H1 (cell line): Measurements from ENCODE around the gene KRTAP12-2. TPM values are rescaled to one million over a fixed set of nuclear protein-coding genes. Genes with fewer than 3 reads are reported as not detected.

ENCODE experiments used
- CTCF ChIA-PET: fragments of 300-600 bp; sonication (Branson Sonifier 250); formaldehyde crosslinking; loops from one replicate; lab custom pipeline; 2021; ENCODE audit not compliant: partially characterized antibody; lab: Charles Lee
- POLR2A ChIA-PET: fragments of 300-600 bp; sonication (Branson Sonifier 250); formaldehyde crosslinking; loops from one replicate; lab custom pipeline; 2021; ENCODE audit warnings: inconsistent platforms; ENCODE audit not compliant: partially characterized antibody; lab: Charles Lee
- DNase-seq, 2 experiments: peaks; one replicate each; pipeline versions ENCODE4 v3.0.0 to v3.0.0-alpha.2; 2010 to 2022; ENCODE audit warnings: low spot score in 2 of 2, low read depth in 1 of 2, mixed read lengths in 1 of 2
- FAIRE-seq: peaks from 2 replicates; lab custom pipeline; 2011; peaks lifted over from hg19 to GRCh38; lab: Jason Lieb, UNC
- H2AFZ ChIP-seq: 2 replicates; pipeline ENCODE4 v1.8.1; 2012; ENCODE audit warnings: low read length, inconsistent platforms
- H2AK5ac ChIP-seq: 2 replicates; pipeline ENCODE4 v1.6.1; 2013; ENCODE audit warnings: low read depth, low read length
- H2BK120ac ChIP-seq: replicated peaks from 2 replicates; pipeline ENCODE3; 2013; ENCODE audit warnings: low read depth, low read length, inconsistent platforms
- H2BK12ac ChIP-seq: 2 replicates; pipeline ENCODE4 v1.6.1; 2013; ENCODE audit warnings: low read depth, low read length
- H2BK15ac ChIP-seq: 2 replicates; pipeline ENCODE4 v1.6.1; 2013; ENCODE audit warnings: low read length
- H2BK20ac ChIP-seq: 2 replicates; pipeline ENCODE4 v1.6.1; 2013; ENCODE audit warnings: low read length
- H2BK5ac ChIP-seq: 2 replicates; pipeline ENCODE4 v1.6.1; 2013; ENCODE audit warnings: low read depth, low read length
- H3K14ac ChIP-seq: 2 replicates; pipeline ENCODE4 v1.6.1; 2013; ENCODE audit warnings: inconsistent platforms; ENCODE audit not compliant: insufficient read length
- H3K18ac ChIP-seq: 2 replicates; pipeline ENCODE4 v1.6.1; 2013; ENCODE audit warnings: low read length; ENCODE audit errors: extremely low read depth
- H3K23ac ChIP-seq: 2 replicates; pipeline ENCODE4 v1.6.1; 2013; ENCODE audit warnings: inconsistent platforms; ENCODE audit not compliant: insufficient read length
- H3K23me2 ChIP-seq: 2 replicates; pipeline ENCODE4 v1.6.1; 2013; ENCODE audit warnings: low read depth, low read length
- H3K27ac ChIP-seq: 2 replicates; pipeline ENCODE4 v1.6.1; 2011; ENCODE audit warnings: low read depth, low read length, inconsistent platforms
- H3K27me3 ChIP-seq, 4 experiments: replicated peaks in 1 of 4; 1 replicate in 1 of 4; 2 replicates in 3 of 4; pipeline versions ENCODE4 v1.6.1 to v1.8.1; 2011 to 2013; ENCODE audit warnings: low read length in 3 of 4, mild to moderate bottlenecking in 3 of 4, inconsistent platforms in 2 of 4, mixed read lengths in 2 of 4, moderate library complexity in 1 of 4; ENCODE audit not compliant: control insufficient read depth in 3 of 4, insufficient read depth in 3 of 4; ENCODE audit errors: extremely low read depth in 1 of 4
- H3K36me3 ChIP-seq, 4 experiments: 2 replicates each; pipeline versions ENCODE4 v1.6.1 to v1.8.1; 2011 to 2013; ENCODE audit warnings: mild to moderate bottlenecking in 4 of 4, low read length in 3 of 4, moderate library complexity in 2 of 4, control low read depth in 1 of 4, inconsistent platforms in 1 of 4; ENCODE audit not compliant: insufficient read depth in 4 of 4, control insufficient read depth in 2 of 4
- H3K4ac ChIP-seq: replicated peaks from 2 replicates; pipeline ENCODE3; 2013; ENCODE audit warnings: low read length, low read depth, mixed read lengths, inconsistent platforms; ENCODE audit not compliant: insufficient read length
- H3K4me1 ChIP-seq, 4 experiments: replicated peaks in 1 of 4; 1 replicate in 1 of 4; 2 replicates in 3 of 4; pipeline versions ENCODE4 v1.6.1 to v1.8.1; 2011 to 2013; ENCODE audit warnings: low read length in 3 of 4, inconsistent platforms in 2 of 4, mixed read lengths in 1 of 4; ENCODE audit not compliant: insufficient read depth in 4 of 4, control insufficient read depth in 3 of 4
- H3K4me2 ChIP-seq, 2 experiments: 2 replicates each; pipeline versions ENCODE4 v1.6.1 to v1.8.1; 2011 to 2013; ENCODE audit warnings: low read depth in 2 of 2, low read length in 2 of 2, control low read depth in 1 of 2, inconsistent platforms in 1 of 2, mild to moderate bottlenecking in 1 of 2; ENCODE audit not compliant: insufficient read depth in 1 of 2
- H3K4me3 ChIP-seq, 4 experiments: fragments of 200-600, 300-600 bp in 1 of 4; sonication (generic), shearing (Covaris generic), sonication (Bioruptor Twin) in 1 of 4; 2 replicates each; pipeline versions ENCODE4 v1.5.1 to v1.8.1; 2011 to 2016; ENCODE audit warnings: low read length in 4 of 4, low read depth in 3 of 4, control low read depth in 2 of 4, inconsistent platforms in 2 of 4, mild to moderate bottlenecking in 2 of 4, mixed read lengths in 1 of 4, moderate library complexity in 1 of 4; ENCODE audit not compliant: insufficient read depth in 2 of 4; ENCODE audit errors: extremely low read depth in 1 of 4
- H3K56ac ChIP-seq: replicated peaks from 2 replicates; pipeline ENCODE3; 2013; ENCODE audit warnings: low read depth, mild to moderate bottlenecking, mixed read lengths, low read length, inconsistent platforms; ENCODE audit not compliant: insufficient read length
- H3K79me1 ChIP-seq: 2 replicates; pipeline ENCODE4 v1.6.1; 2013; ENCODE audit warnings: low read depth, low read length, control low read depth
- H3K79me2 ChIP-seq, 2 experiments: 2 replicates each; pipeline versions ENCODE4 v1.6.1 to v1.8.1; 2012 to 2013; ENCODE audit warnings: low read length in 2 of 2, mild to moderate bottlenecking in 2 of 2, inconsistent platforms in 1 of 2; ENCODE audit not compliant: insufficient read depth in 2 of 2, control insufficient read depth in 1 of 2
- H3K9ac ChIP-seq, 4 experiments: replicated peaks in 1 of 4; 1 replicate in 1 of 4; 2 replicates in 3 of 4; pipeline versions ENCODE4 v1.6.1 to v1.8.1; 2011 to 2013; ENCODE audit warnings: low read depth in 3 of 4, low read length in 3 of 4, control low read depth in 2 of 4, mild to moderate bottlenecking in 2 of 4, moderate library complexity in 2 of 4, inconsistent platforms in 1 of 4; ENCODE audit errors: extremely low read depth in 1 of 4
- H3K9me3 ChIP-seq, 2 experiments: 2 replicates each; pipeline versions ENCODE4 v1.6.1 to v1.8.1; 2012 to 2013; ENCODE audit warnings: mild to moderate bottlenecking in 2 of 2, moderate library complexity in 2 of 2, control low read depth in 1 of 2, inconsistent platforms in 1 of 2, low read depth in 1 of 2, low read length in 1 of 2, mixed read lengths in 1 of 2; ENCODE audit not compliant: insufficient read depth in 2 of 2
- H4K20me1 ChIP-seq, 2 experiments: replicated peaks in 1 of 2; 2 replicates each; pipeline versions ENCODE3 to v1.8.1; 2011 to 2013; ENCODE audit warnings: inconsistent platforms in 2 of 2, low read length in 2 of 2, mild to moderate bottlenecking in 1 of 2; ENCODE audit not compliant: insufficient read depth in 2 of 2, control insufficient read depth in 1 of 2
- H4K5ac ChIP-seq: 2 replicates; pipeline ENCODE4 v1.6.1; 2013; ENCODE audit warnings: low read length, low read depth, mixed read lengths, inconsistent platforms; ENCODE audit not compliant: insufficient read length
- H4K8ac ChIP-seq: 2 replicates; pipeline ENCODE4 v1.8.0; 2013; ENCODE audit warnings: mild to moderate bottlenecking, moderate library complexity, low read length, inconsistent platforms; ENCODE audit not compliant: insufficient read depth; ENCODE audit errors: extremely low read depth
- H4K91ac ChIP-seq: replicated peaks from 2 replicates; pipeline ENCODE3; 2013; ENCODE audit warnings: low read length, mixed read lengths, inconsistent platforms; ENCODE audit not compliant: insufficient read length
- EGR1 ChIP-seq: IDR thresholded peaks from 2 replicates; pipeline ENCODE4 v1.6.1; 2011; ENCODE audit warnings: low read depth, low read length, borderline replicate concordance
- HDAC6 ChIP-seq: IDR thresholded peaks from one replicate; pipeline ENCODE4 v1.7.1; 2012; ENCODE audit warnings: low read depth, mild to moderate bottlenecking, inconsistent platforms, low read length, moderate library complexity
- JUN ChIP-seq: IDR thresholded peaks from 2 replicates; pipeline ENCODE4 v1.6.1; 2011; ENCODE audit warnings: low read depth, mild to moderate bottlenecking, improper control_type of control experiment, low read length
- POLR2A ChIP-seq, 2 experiments: IDR thresholded peaks; 1 replicate in 1 of 2; 2 replicates in 1 of 2; pipeline ENCODE4 v1.6.1; 2011; ENCODE audit warnings: low read depth in 2 of 2, low read length in 2 of 2, mild to moderate bottlenecking in 2 of 2; ENCODE audit errors: control extremely low read depth in 1 of 2
- POU5F1 ChIP-seq: IDR thresholded peaks from 2 replicates; pipeline ENCODE4 v1.6.1; 2011; ENCODE audit warnings: low read depth, mild to moderate bottlenecking, low read length, moderate library complexity
- RFX5 ChIP-seq: IDR thresholded peaks from 2 replicates; pipeline ENCODE4 v1.6.1; 2011; ENCODE audit warnings: low read depth, low read length, improper control_type of control experiment, borderline replicate concordance
- SAP30 ChIP-seq: fragments of 300-600 bp; sonication (generic); IDR thresholded peaks from 2 replicates; pipeline ENCODE4 v1.7.1; 2012; ENCODE audit warnings: low read length, moderate library complexity, mild to moderate bottlenecking, inconsistent platforms; ENCODE audit not compliant: insufficient read depth, insufficient replicate concordance
- SP1 ChIP-seq: IDR thresholded peaks from 2 replicates; pipeline ENCODE4 v1.6.1; 2011; ENCODE audit warnings: low read depth, low read length
- TAF7 ChIP-seq: optimal IDR thresholded peaks from 2 replicates; pipeline ENCODE3; 2011; ENCODE audit warnings: low read depth, mild to moderate bottlenecking, inconsistent platforms, low read length, moderate library complexity, borderline replicate concordance
- WGBS, 2 experiments: shearing (Covaris generic) in 1 of 2; methylation state at CpG; one replicate each; pipeline versions ENCODE4 v1.1.6 to v1.1.7; 2013 to 2015; ENCODE audit warnings: low lambda C conversion rate in 2 of 2, mixed read lengths in 2 of 2, inconsistent platforms in 1 of 2, low coverage in 1 of 2, missing lambda C conversion rate in 1 of 2; ENCODE audit not compliant: insufficient replicate concordance in 2 of 2, insufficient coverage in 1 of 2, insufficient read length in 1 of 2; ENCODE audit errors: extremely low coverage in 1 of 2, missing lambda C conversion rate in 1 of 2; 5-methylcytosine and 5-hydroxymethylcytosine counted together
- polyA plus RNA-seq, 7 experiments: library from polyadenylated mRNA; depleted of rRNA in 3 of 7; stranded (reverse) in 5 of 7; unstranded in 2 of 7; fragments of >200 nt in 5 of 7; fragments of 200-250 nt in 2 of 7; gene quantifications; 1 replicate in 5 of 7; 2 replicates in 1 of 7; 4 replicates in 1 of 7; pipeline versions ENCODE4 v1.2.1 to v1.2.3, GENCODE V29; 2011 to 2013; ENCODE audit warnings: missing spikeins in 2 of 7, mixed read lengths in 2 of 7
- total RNA-seq: library from RNA; stranded (reverse); fragmentation: NEBNext Ultra II Directional; extraction: Animal tissue kit (Norgen Biotek cat#: 25700); gene quantifications from 2 replicates; pipeline ENCODE4 v1.2.1, GENCODE V29; 2021

KRTAP12-2 gene
- total and polyA plus RNA-seq, 2 of the 8 experiments (the other 6 are each of a cell fraction or from before 2014, with no cell fraction given) = 0.50 TPM; not detected in 1

GRCh38 chr21:44625756-44626155 is 41.0 kb downstream of the KRTAP12-2 start:
- no peaks in the 10 kb centered on the region for H3K79me2 ChIP-seq
- no peak overlapping the region for H2BK12ac ChIP-seq
- no peaks in the 10 kb centered on the region for H4K20me1 ChIP-seq
- H2BK120ac ChIP-seq = no peak overlapping the region
- H3K4me3 ChIP-seq = no peak overlapping the region
- 90% methylated on average over 7 of the region's 7 CpGs; no CpG with 5 or more reads in 1 of the 2 experiments for WGBS, 2 experiments
- CTCF ChIA-PET = interaction anchor here (1.0 to 2.5 kb wide), 2 partner anchors 9 to 76 kb away, joined by 3 to 5 read pairs; no protein-coding TSS in a partner anchor
- no peak overlapping the region for H4K91ac ChIP-seq
- no peak overlapping the region for H2BK20ac ChIP-seq
- H3K4me1 ChIP-seq = no peaks in the 10 kb centered on the region; a peak in 1 of 7 replicates
- H3K14ac ChIP-seq = no peak overlapping the region
- H4K5ac ChIP-seq = no peak overlapping the region
- no peak overlapping the region for H3K4ac ChIP-seq
- no peaks in the 10 kb centered on the region for H3K79me1 ChIP-seq
- H3K9ac ChIP-seq = no peak overlapping the region
- no peak overlapping the region for H3K56ac ChIP-seq
- H3K27ac ChIP-seq = no peak overlapping the region
- no peaks in the 10 kb centered on the region for H3K27me3 ChIP-seq
- no peak overlapping the region for H2BK5ac ChIP-seq
- peaks cover 16 to 18% of the 10 kb centered on the region in 2 experiments for H3K9me3 ChIP-seq
- H2AK5ac ChIP-seq = no peak overlapping the region
- no peaks in the 10 kb centered on the region for H3K36me3 ChIP-seq
- POLR2A ChIA-PET = no interaction called here
- no peak for DNase-seq
- no peak overlapping the region for H3K23ac ChIP-seq
- no peak overlapping the region for H4K8ac ChIP-seq
- H3K4me2 ChIP-seq = no peak overlapping the region
- no peak for FAIRE-seq
- no peak overlapping the region for H2BK15ac ChIP-seq
- H3K23me2 ChIP-seq = no peaks in the 10 kb centered on the region
- H3K18ac ChIP-seq = no peak overlapping the region
- no peak overlapping the region for H2AFZ ChIP-seq
- no peak for TF ChIP-seq JUN
- TF ChIP-seq EGR1 = no peak
- TF ChIP-seq POU5F1 = no peak
- no peak for TF ChIP-seq RFX5
- TF ChIP-seq POLR2A (IDR thresholded peaks at IDR 0.05; ENCODE audit: control extremely low read depth in 1 of 2, low read depth in 2 of 2, low read length in 2 of 2) = no peak
- TF ChIP-seq TAF7 = no peak
- TF ChIP-seq HDAC6 = no peak
- no peak for TF ChIP-seq SP1
- TF ChIP-seq SAP30 = no peak
